Progenitor cell of endocrine pancreas (in vitro differentiated cells): ENCODE data around the gene PLXND1. TPM values are rescaled to one million over a fixed set of nuclear protein-coding genes. Genes with fewer than 3 reads are reported as not detected.
A peak's percentile ranks its signal among the peaks of the same experiment; 100 is the strongest.

ENCODE experiments used
- DNase-seq: peaks from one replicate; pipeline ENCODE4 v3.0.0; 2021; ENCODE audit warnings: low spot score; ENCODE audit not compliant: unreplicated experiment
- H3K27ac Mint-ChIP-seq: 2 replicates; pipeline ENCODE4 v1.8.0; 2021; ENCODE audit warnings: mild to moderate bottlenecking, moderate library complexity, mixed read lengths
- H3K27me3 Mint-ChIP-seq: 2 replicates; pipeline ENCODE4 v1.8.0; 2021; ENCODE audit warnings: mixed read lengths
- H3K36me3 Mint-ChIP-seq: 2 replicates; pipeline ENCODE4 v1.8.0; 2022; ENCODE audit warnings: mixed read lengths; ENCODE audit not compliant: insufficient read depth
- H3K4me1 Mint-ChIP-seq: 2 replicates; pipeline ENCODE4 v1.8.0; 2021; ENCODE audit warnings: low read depth, mixed read lengths
- H3K4me3 Mint-ChIP-seq: 2 replicates; pipeline ENCODE4 v1.8.0; 2021; ENCODE audit warnings: low read depth, mild to moderate bottlenecking, moderate library complexity, mixed read lengths
- H3K9me3 Mint-ChIP-seq: 2 replicates; pipeline ENCODE4 v1.8.0; 2021; ENCODE audit warnings: low read depth, mixed read lengths
- total RNA-seq: library from RNA; stranded (reverse); gene quantifications from 2 replicates; pipeline ENCODE4 v1.2.1, GENCODE V29; 2021
- TF ChIP-seq, protein P1 (sequence below): fragments of 200-600 bp; sonication (generic); IDR thresholded peaks from one replicate; pipeline ENCODE4 v1.5.0; 2021; ENCODE audit warnings: antibody characterized with exemption, mild to moderate bottlenecking; ENCODE audit not compliant: unreplicated experiment

The PLXND1 gene
- total RNA-seq, 1 donor from 2014 or later: 18.0 TPM

DNA sequence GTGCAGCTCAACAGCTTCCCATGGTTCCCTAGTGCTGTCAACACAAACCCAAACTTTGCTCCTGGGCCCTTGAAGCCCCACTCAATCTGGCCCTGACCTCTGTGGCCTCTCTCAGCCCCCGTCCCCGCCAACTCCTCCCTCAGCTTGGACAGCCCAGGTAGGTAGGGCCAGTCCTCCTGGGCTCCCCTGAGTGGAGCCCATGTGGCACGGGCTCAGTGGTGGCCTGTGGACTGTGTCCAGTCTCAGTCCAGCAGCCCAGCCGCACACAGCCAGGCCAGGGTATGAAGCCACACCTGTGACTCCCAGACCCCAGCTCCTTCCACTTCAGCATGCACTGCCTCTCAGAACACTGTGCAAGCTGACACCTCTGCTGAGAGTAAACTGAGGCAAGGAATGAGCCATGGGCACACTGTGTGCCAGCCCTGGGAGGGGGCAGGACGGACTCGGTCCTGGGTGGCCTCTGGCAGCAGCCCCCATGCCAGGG lies 11.5 kb downstream of the PLXND1 start:
- Mint-ChIP-seq H3K9me3 (no peaks in the 10 kb centered on the region), H3K4me3 (no peak overlapping the region), H3K4me1 (peaks cover 40% of the 10 kb centered on the region), H3K27ac (no peak overlapping the region), H3K27me3 (peaks cover 3% of the 10 kb centered on the region), H3K36me3 (no peaks in the 10 kb centered on the region)
- TF ChIP-seq, protein P1, sequence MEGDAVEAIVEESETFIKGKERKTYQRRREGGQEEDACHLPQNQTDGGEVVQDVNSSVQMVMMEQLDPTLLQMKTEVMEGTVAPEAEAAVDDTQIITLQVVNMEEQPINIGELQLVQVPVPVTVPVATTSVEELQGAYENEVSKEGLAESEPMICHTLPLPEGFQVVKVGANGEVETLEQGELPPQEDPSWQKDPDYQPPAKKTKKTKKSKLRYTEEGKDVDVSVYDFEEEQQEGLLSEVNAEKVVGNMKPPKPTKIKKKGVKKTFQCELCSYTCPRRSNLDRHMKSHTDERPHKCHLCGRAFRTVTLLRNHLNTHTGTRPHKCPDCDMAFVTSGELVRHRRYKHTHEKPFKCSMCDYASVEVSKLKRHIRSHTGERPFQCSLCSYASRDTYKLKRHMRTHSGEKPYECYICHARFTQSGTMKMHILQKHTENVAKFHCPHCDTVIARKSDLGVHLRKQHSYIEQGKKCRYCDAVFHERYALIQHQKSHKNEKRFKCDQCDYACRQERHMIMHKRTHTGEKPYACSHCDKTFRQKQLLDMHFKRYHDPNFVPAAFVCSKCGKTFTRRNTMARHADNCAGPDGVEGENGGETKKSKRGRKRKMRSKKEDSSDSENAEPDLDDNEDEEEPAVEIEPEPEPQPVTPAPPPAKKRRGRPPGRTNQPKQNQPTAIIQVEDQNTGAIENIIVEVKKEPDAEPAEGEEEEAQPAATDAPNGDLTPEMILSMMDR: no peak
- no peak for DNase-seq

DNA sequence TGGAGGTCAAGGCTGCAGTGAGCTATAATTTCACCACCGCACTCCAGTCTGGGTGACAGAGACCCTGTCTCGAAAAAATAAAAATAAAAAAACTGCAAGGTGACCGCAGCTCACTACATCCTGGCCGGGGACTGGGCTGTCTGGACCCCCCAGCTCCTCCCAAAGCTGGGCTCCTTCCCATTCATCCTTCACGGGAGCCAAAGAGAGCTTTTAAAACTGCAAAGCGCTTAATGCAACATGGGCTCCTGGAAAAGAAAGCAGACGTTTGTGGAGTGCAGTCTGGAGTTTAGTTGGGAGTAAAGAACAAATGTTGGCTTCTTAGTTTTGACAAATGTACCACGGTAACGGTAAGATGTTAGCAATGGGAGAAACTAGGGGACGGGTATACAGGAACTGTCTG lies 12.1 kb downstream of the PLXND1 start:
- Mint-ChIP-seq H3K4me1 (peaks cover 42% of the 10 kb centered on the region), H3K27me3 (peaks cover 3% of the 10 kb centered on the region)

DNA sequence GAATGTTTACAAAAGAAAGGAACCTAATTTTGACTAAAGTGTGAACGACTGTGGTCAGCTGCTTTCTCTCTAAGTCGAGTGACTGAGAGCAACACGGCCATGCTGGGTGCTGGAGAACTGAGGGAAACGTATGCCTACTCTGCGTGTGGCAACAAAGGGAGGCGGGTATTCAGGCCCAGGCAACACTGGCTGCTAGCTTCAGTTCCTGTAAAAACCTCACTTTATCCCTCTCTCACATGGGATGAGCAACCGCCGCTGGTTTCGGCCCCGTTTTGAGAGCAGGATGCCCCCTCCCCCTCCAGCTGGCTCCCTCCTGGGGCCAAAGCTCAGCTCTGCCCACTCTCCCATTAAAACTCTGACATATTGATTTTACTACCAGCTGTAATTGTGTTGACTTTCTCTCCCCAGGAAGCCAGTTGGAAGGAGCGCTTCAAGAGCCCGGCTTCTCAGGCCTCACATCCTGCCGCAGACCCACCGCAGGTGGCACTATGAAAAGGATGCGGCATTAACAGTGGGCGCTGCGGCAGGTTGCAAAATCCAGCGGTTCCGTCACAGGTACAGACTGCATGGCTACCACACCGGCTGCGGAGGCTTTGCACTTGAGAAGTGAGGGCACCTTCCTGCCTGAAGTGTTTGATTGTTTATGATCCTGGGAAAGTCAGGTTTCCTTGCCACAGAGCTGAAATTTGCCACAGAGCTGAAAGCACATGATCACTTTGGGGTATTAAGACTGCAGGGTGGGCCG lies 12.7 kb downstream of the PLXND1 start:
- peak overlapping the region; percentile 30 for H3K4me3 Mint-ChIP-seq

More for the DNA sequence above, 12.1 kb downstream of the PLXND1 start:
- no peak overlapping the region for H3K4me3 Mint-ChIP-seq
- no peak for DNase-seq
- no peaks in the 10 kb centered on the region for H3K36me3 Mint-ChIP-seq
- peak overlapping the region; percentile 38 for H3K27ac Mint-ChIP-seq
- H3K9me3 Mint-ChIP-seq: no peaks in the 10 kb centered on the region
- TF ChIP-seq, protein P1: no peak

DNA sequence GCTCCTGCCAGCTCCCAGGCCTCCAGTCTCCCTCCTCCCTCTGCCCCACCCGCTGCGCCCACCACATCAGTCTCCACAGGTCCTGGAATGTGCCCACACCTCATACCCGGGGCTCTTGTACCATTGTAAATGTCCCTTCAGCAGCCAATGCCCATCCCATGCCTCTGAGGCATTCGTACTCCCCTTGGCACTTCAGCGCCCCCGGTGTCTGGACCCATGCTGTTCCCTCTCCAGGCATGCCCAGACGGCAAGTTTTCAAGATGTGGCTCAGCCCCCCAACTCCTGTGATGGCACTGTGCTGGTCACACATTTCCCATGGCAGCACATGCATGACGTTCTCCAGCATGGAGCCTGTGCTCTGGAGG lies 13.3 kb downstream of the PLXND1 start:
- peaks cover 3% of the 10 kb centered on the region for H3K27me3 Mint-ChIP-seq
- H3K27ac Mint-ChIP-seq: peak overlapping the region; percentile 38
- TF ChIP-seq, protein P1: no peak
- H3K4me3 Mint-ChIP-seq: peak overlapping the region; percentile 30
- H3K4me1 Mint-ChIP-seq: peaks cover 42% of the 10 kb centered on the region
- DNase-seq: no peak
- H3K9me3 Mint-ChIP-seq: no peaks in the 10 kb centered on the region
- H3K36me3 Mint-ChIP-seq: no peaks in the 10 kb centered on the region

More for the DNA sequence above, 12.7 kb downstream of the PLXND1 start:
- Mint-ChIP-seq H3K36me3 (no peaks in the 10 kb centered on the region), H3K9me3 (no peaks in the 10 kb centered on the region), H3K27me3 (peaks cover 3% of the 10 kb centered on the region), H3K4me1 (peaks cover 42% of the 10 kb centered on the region), H3K27ac (peak overlapping the region; percentile 38)
- peak; percentile 22 for DNase-seq
- TF ChIP-seq, protein P1: no peak

DNA sequence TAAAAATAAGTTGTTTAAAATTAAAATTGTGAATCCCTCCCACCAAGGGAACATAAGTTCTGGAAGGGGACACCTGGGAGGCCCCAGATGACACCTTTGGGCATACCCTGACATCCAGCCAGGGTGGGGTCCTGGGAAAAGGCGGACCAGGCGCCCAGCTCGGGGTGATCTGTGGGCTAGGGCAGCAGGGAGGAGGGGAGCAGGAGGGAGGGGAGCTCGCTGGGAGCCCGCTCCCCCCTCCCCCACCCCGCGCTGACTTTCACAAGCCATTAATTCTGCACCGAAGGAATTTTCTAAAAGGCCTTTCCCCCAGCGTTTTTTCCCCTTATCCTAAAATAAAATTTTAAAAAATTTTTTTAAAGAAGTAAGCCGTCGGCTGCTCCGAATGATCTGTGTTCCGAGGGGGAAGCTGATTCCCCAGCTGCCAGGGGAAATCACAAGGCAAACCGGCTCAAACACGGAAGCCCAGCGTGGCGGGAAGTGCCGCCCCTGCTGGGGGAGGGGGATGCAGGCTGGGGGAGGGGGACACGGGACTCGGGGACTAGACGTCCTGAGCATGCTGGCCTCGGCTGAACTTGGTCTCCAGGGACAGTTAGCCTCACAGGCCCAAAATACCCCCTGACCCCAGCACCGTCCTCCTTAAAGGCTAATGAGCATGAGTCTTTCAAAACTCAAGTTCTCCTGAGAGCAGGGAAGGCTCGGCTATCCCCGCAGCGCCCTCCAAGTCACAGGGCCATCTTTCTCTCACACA lies 13.9 kb downstream of the PLXND1 start:
- Mint-ChIP-seq H3K27ac (no peak overlapping the region), H3K4me3 (no peak overlapping the region), H3K27me3 (peaks cover 3% of the 10 kb centered on the region), H3K9me3 (no peaks in the 10 kb centered on the region), H3K4me1 (peaks cover 38% of the 10 kb centered on the region), H3K36me3 (no peaks in the 10 kb centered on the region)
- DNase-seq: no peak
- TF ChIP-seq, protein P1: no peak
